Psoas muscle (tissue), 8 donors: ENCODE data around the gene TLE4. TPM values are rescaled to one million over a fixed set of nuclear protein-coding genes. Genes with fewer than 3 reads are reported as not detected.

Source experiments
- ATAC-seq, 4 donors: fragments of 200-7000 bp; cut with Tn5 transposase; one replicate each; pipeline ENCODE4 v1.9.1; 2020; ENCODE audit warnings: moderate library complexity in 3 of 4, mild to moderate bottlenecking in 2 of 4
- DNase-seq, 2 donors: peaks; one replicate each; pipeline ENCODE4 v3.0.0-alpha.2; 2020
- H3K27ac ChIP-seq: fragments of 200-600 bp; one replicate; pipeline ENCODE4 v1.8.0; 2022
- H3K27me3 ChIP-seq, 3 donors: fragments of 200-600 bp in 1 of 3; one replicate each; pipeline versions ENCODE4 v1.6.1 to v1.8.0; 2013 to 2022; ENCODE audit warnings: low read length in 2 of 3, mild to moderate bottlenecking in 2 of 3, moderate library complexity in 1 of 3; ENCODE audit not compliant: insufficient read depth in 3 of 3
- H3K36me3 ChIP-seq, 2 donors: fragments of 200-600 bp in 1 of 2; one replicate each; pipeline versions ENCODE4 v1.6.1 to v1.8.0; 2013 to 2022; ENCODE audit warnings: low read depth in 1 of 2, mild to moderate bottlenecking in 1 of 2, moderate library complexity in 1 of 2; ENCODE audit not compliant: insufficient read depth in 1 of 2
- H3K4me1 ChIP-seq: fragments of 200-600 bp; one replicate; pipeline ENCODE4 v1.8.0; 2022
- H3K4me3 ChIP-seq: fragments of 200-600 bp; one replicate; pipeline ENCODE4 v1.8.0; 2022; ENCODE audit warnings: mild to moderate bottlenecking
- H3K9me3 ChIP-seq: fragments of 200-600 bp; one replicate; pipeline ENCODE4 v1.8.0; 2022
- CTCF ChIP-seq: fragments of 200-600 bp; IDR thresholded peaks from one replicate; pipeline ENCODE4 v1.8.0; 2022; ENCODE audit warnings: antibody characterized with exemption
- WGBS, 3 donors: extraction: QIAGEN DNeasy Blood & Tissue Kit; methylation state at CpG; one replicate each; pipeline versions ENCODE4 v1.1.6 to v1.1.7; 2013; 5-methylcytosine and 5-hydroxymethylcytosine counted together
- intact Hi-C, 2 donors: fragments of 100-400 bp; cut with DNase I; formaldehyde crosslinking; loops; one replicate each; pipeline versions ENCODE4 v1.11.0 to v1.14.2; 2022
- polyA plus RNA-seq, 3 donors: library from polyadenylated mRNA; stranded (reverse); fragments of 200-250 nt; gene quantifications; one replicate each; pipeline ENCODE4 v1.2.3, GENCODE V29; 2013
- total RNA-seq, 4 donors: library from RNA; stranded (reverse); fragmentation: NEBNext Ultra II Directional in 2 of 4; extraction: Animal tissue kit (Norgen Biotek cat#: 25700) in 2 of 4; gene quantifications; one replicate each; pipeline versions ENCODE4 v1.2.1 to v1.2.4, GENCODE V29; 2021 to 2023
- donor health status: healthy with polysubstance abuse.
- donor health status: DM: no; HTN: no; CAD: no; lungs with moderate emphysema.
- donor health status: Bipolar disorder and iron deficiency.
- donor health status: healthy.
- donor health status: DM: yes; HTN: yes; CAD: no.
- donor health status: DM: no; HTN: no; CAD: no.
- donor health status: DM: no; HTN: no; CAD: no.
- donor health status: DM: yes; HTN: yes; CAD: no.

TLE4 gene
- total and polyA plus RNA-seq, 7 donors = 5.1 to 51.9 (median 18.5) TPM

GRCh38 chr9:79615038-79615437 lies 43.3 kb downstream of the TLE4 start:
- ATAC-seq = no peak
- no peaks in the 10 kb centered on the region for H3K27me3 ChIP-seq
- intact Hi-C loops = no loop called here
- H3K4me1 ChIP-seq = peaks cover 85% of the 10 kb centered on the region
- no peaks in the 10 kb centered on the region for H3K36me3 ChIP-seq
- no peak overlapping the region for H3K4me3 ChIP-seq
- peak overlapping the region; percentile 64 for H3K27ac ChIP-seq
- H3K9me3 ChIP-seq = no peaks in the 10 kb centered on the region
- WGBS, 3 donors = 31 to 55% (median 41%) methylated on average over 5 of the region's 5 CpGs
- DNase-seq = no peak
- TF ChIP-seq CTCF = no peak

- H3K27ac ChIP-seq = peak overlapping the region; percentile 64
- no peak overlapping the region for H3K4me3 ChIP-seq
- H3K36me3 ChIP-seq = no peaks in the 10 kb centered on the region
- ATAC-seq = peak; percentile 76 to 90 (median 82)
- intact Hi-C loops = no loop called here
- TF ChIP-seq CTCF = no peak
- DNase-seq = no peak
- H3K27me3 ChIP-seq = no peaks in the 10 kb centered on the region
- 30 to 45% (median 31%) methylated on average over 4 of the region's 4 CpGs for WGBS, 3 donors
- peaks cover 76% of the 10 kb centered on the region for H3K4me1 ChIP-seq
- H3K9me3 ChIP-seq = no peaks in the 10 kb centered on the region
These were observed 44.2 kb downstream of the TLE4 start for GRCh38 chr9:79616013-79616412.

GRCh38 chr9:79616971-79617370 lies 45.2 kb downstream of the TLE4 start:
- peak overlapping the region; percentile 64 for H3K27ac ChIP-seq
- DNase-seq = no peak
- no peaks in the 10 kb centered on the region for H3K9me3 ChIP-seq
- no peaks in the 10 kb centered on the region for H3K36me3 ChIP-seq
- TF ChIP-seq CTCF = no peak
- no peaks in the 10 kb centered on the region for H3K27me3 ChIP-seq
- peaks cover 66% of the 10 kb centered on the region for H3K4me1 ChIP-seq
- intact Hi-C loops = no loop called here
- 26 to 34% (median 27%) methylated on average over 3 of the region's 3 CpGs for WGBS, 3 donors
- no peak overlapping the region for H3K4me3 ChIP-seq
- ATAC-seq = peak in 1 of 4 donors; percentile 52

GRCh38 chr9:79617395-79617794 lies 45.6 kb downstream of the TLE4 start:
- H3K9me3 ChIP-seq = no peaks in the 10 kb centered on the region
- no peaks in the 10 kb centered on the region for H3K27me3 ChIP-seq
- H3K4me1 ChIP-seq = peaks cover 62% of the 10 kb centered on the region
- no peak overlapping the region for H3K27ac ChIP-seq
- H3K4me3 ChIP-seq = no peak overlapping the region
- DNase-seq (no peak), ATAC-seq (peak in 2 of 4 donors; percentile 25 to 59)
- no peaks in the 10 kb centered on the region for H3K36me3 ChIP-seq
- 23 to 43% (median 24%) methylated on average over 4 of the region's 4 CpGs for WGBS, 3 donors
- TF ChIP-seq CTCF = no peak
- intact Hi-C loops = no loop called here

DNA sequence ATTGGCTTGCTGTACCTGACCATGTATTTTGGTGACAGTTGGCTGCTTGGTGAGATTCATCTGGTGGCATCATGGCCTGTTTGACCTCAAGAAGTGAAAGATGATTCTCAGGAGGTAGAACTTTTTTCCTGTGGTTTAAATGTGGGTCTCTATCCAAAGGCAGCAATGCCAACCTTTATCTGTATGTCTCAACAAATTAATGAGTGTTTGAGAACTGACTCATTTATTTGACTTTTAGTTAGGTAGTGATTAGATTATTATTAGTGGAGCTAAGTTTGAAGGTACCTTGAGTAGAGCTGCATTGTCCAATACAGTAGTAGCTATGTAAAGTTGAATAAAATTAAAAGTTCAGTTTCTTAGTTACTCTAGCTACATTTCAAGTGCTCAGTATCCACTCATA lies 48.2 kb downstream of the TLE4 start:
- Histone ChIP-seq H3K27ac (no peak overlapping the region), H3K4me1 (peaks cover 36% of the 10 kb centered on the region), H3K36me3 (no peaks in the 10 kb centered on the region), H3K9me3 (no peaks in the 10 kb centered on the region), H3K4me3 (no peak overlapping the region), H3K27me3 (no peaks in the 10 kb centered on the region)
- intact Hi-C loops = loop anchor here in 1 of 2 donors (5.0 kb wide), 1 partner anchor 33 kb away; no protein-coding TSS in a partner anchor
- TF ChIP-seq CTCF = no peak
- no peak for DNase-seq
- no peak for ATAC-seq
